Stimulated activated naive CD8-positive, alpha-beta T cell treated with anti-CD3 and anti-CD28 coated beads, Interleukin-15, Interleukin-2, amounts not matched to agents 100 ng/mL and 50 ng/mL, for 24 hours (primary cell): ENCODE results near the gene EFNA5.

Source experiments
- H3K27ac Mint-ChIP-seq: one replicate; pipeline ENCODE4 v1.8.0; 2021; ENCODE audit warnings: mild to moderate bottlenecking, mixed read lengths
- H3K27me3 Mint-ChIP-seq: one replicate; pipeline ENCODE4 v1.8.0; 2021; ENCODE audit warnings: mixed read lengths
- H3K36me3 Mint-ChIP-seq: one replicate; pipeline ENCODE4 v1.8.0; 2021; ENCODE audit warnings: low read depth, mixed read lengths
- H3K4me1 Mint-ChIP-seq: one replicate; pipeline ENCODE4 v1.8.0; 2021; ENCODE audit warnings: low read depth, mixed read lengths
- H3K4me3 Mint-ChIP-seq: one replicate; pipeline ENCODE4 v1.8.0; 2021; ENCODE audit warnings: mild to moderate bottlenecking, mixed read lengths
- H3K9me3 Mint-ChIP-seq: one replicate; pipeline ENCODE4 v1.8.0; 2021; ENCODE audit warnings: mixed read lengths

Gene EFNA5

DNA sequence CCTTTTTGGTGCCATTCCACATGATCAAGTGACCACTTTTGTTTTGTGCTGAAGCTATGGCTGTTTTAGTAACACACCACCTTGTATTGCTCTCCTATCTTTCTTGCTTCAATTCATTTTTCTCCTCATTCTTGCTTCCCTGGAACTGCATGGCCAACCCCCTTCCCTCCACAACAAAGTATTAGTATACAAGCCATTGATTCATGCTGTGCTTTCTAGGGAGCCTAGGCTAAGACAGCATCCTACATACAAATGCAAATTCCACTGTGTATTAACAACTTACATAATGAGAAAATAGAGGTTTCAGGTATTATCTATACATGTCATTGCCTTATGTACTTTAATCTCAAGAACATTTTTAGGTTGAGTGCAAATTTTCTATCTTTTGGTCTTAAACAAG, 141.1 kb downstream of the EFNA5 start:
- Mint-ChIP-seq H3K27me3 (peaks cover 4% of the 10 kb centered on the region), H3K4me3 (no peak overlapping the region), H3K9me3 (no peaks in the 10 kb centered on the region), H3K4me1 (no peaks in the 10 kb centered on the region), H3K27ac (no peak overlapping the region), H3K36me3 (no peaks in the 10 kb centered on the region)

- Mint-ChIP-seq H3K27ac (no peak overlapping the region), H3K36me3 (no peaks in the 10 kb centered on the region), H3K27me3 (peaks cover 8% of the 10 kb centered on the region), H3K4me3 (no peak overlapping the region), H3K9me3 (no peaks in the 10 kb centered on the region), H3K4me1 (no peaks in the 10 kb centered on the region)
Observed at GRCh38 chr5:107526270-107526937, 144.3 kb downstream of the EFNA5 start.

DNA sequence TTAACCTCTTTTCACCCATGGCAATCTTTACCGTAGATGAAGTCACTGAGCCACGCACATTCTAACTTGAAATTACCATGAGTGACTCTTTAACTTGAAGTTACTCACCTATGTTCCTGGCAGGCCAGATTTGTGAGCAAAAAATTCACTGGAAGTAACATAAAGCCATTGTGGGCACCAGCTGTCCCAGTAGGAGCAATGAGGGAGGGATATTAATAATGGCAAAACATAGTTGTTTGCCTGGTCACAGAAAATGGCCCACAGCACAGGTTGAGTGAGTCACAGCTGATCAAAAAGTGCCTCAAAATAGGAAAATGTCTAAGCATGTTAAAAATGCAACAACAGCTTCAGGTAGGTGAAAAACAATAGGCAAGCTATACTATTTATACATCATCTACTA, 146.6 kb downstream of the EFNA5 start:
- Mint-ChIP-seq H3K27me3 (peaks cover 4% of the 10 kb centered on the region), H3K4me1 (no peaks in the 10 kb centered on the region), H3K9me3 (no peaks in the 10 kb centered on the region), H3K36me3 (no peaks in the 10 kb centered on the region), H3K4me3 (no peak overlapping the region), H3K27ac (no peak overlapping the region)

DNA sequence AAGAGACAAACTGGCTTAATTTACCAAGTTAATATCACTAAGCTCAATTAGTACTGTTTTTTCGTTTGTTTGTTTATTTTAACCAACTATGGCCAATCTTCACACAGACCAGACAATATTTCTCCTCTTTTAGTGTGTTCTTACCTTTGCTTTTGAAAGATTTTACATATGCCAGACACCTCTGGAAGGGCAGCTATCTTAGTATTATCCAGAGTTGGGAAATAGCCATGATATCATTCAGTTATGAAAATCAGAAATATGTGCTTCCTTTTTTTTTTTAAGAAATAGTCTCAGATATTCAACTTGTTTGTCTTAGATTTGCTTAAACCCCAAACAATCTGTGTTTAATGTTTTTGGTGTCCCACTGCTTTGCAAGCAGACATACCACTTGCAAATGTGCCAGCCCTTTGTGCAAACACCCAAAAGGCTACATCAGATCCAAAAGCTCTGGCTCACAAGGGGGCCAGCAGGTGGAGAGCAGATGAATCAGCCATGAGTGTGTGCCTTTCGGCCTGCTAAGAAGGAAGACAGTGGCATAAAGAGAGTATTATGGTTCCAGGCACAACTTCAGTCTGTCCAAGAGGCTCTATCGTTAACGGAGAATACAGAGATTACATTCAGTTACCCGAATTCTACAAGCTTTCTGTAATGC, 147.6 kb downstream of the EFNA5 start:
- H3K4me1 Mint-ChIP-seq, result no peaks in the 10 kb centered on the region
- H3K36me3 Mint-ChIP-seq, result no peaks in the 10 kb centered on the region
- peaks cover 4% of the 10 kb centered on the region for H3K27me3 Mint-ChIP-seq
- H3K27ac Mint-ChIP-seq, result no peak overlapping the region
- H3K4me3 Mint-ChIP-seq, result no peak overlapping the region
- H3K9me3 Mint-ChIP-seq, result no peaks in the 10 kb centered on the region

DNA sequence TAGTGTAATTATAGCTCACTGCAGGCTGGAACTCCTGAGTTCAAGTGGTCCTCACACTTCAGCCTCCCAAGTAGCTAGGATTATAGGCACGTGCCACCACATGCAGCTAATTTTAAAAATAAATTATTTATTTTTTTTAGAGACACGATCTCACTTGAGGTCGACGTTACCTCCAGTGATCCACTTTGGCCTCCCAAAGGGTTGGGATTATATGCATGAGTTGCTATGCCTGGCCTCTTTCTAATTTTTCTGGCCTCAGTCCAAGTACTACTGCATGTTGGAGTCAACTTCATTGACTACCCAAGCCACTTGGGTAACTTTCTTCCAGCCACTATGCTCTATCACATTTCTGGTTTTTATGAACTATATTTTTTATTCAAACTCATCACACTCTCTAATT, 148.3 kb downstream of the EFNA5 start:
- no peaks in the 10 kb centered on the region for H3K4me1 Mint-ChIP-seq
- no peak overlapping the region for H3K27ac Mint-ChIP-seq
- no peaks in the 10 kb centered on the region for H3K36me3 Mint-ChIP-seq
- peaks cover 4% of the 10 kb centered on the region for H3K27me3 Mint-ChIP-seq
- no peaks in the 10 kb centered on the region for H3K9me3 Mint-ChIP-seq
- H3K4me3 Mint-ChIP-seq, result no peak overlapping the region

- Mint-ChIP-seq H3K27me3 (peaks cover 4% of the 10 kb centered on the region), H3K4me3 (no peak overlapping the region), H3K27ac (no peak overlapping the region), H3K4me1 (no peaks in the 10 kb centered on the region), H3K36me3 (no peaks in the 10 kb centered on the region), H3K9me3 (no peaks in the 10 kb centered on the region)
Observed at GRCh38 chr5:107519900-107520354, 150.8 kb downstream of the EFNA5 start.

GRCh38 chr5:107518616-107519015, 152.1 kb downstream of the EFNA5 start:
- Mint-ChIP-seq H3K27me3 (peaks cover 4% of the 10 kb centered on the region), H3K9me3 (no peaks in the 10 kb centered on the region), H3K4me3 (no peak overlapping the region), H3K36me3 (no peaks in the 10 kb centered on the region), H3K27ac (no peak overlapping the region), H3K4me1 (no peaks in the 10 kb centered on the region)

DNA sequence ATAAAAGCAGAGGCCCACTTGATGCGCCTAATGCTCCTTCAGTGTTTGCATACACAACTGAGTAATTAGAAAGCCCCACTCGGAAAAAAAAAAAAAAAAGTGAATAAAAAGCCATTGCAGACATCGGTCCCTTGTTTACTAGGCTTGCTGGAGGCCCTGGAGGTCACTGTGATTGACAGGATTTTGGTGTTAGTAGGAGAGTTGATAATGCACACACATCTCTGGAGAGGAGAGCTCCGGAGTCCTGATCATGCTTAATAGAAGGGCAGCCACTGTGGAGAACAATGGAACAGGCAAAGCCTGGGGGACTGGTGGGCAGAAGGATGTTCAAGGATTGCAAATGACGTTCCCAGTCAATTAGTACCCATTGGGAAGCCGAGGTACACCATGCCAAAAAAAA, 152.5 kb downstream of the EFNA5 start:
- H3K27me3 Mint-ChIP-seq, result peaks cover 4% of the 10 kb centered on the region
- no peaks in the 10 kb centered on the region for H3K36me3 Mint-ChIP-seq
- H3K4me1 Mint-ChIP-seq, result no peaks in the 10 kb centered on the region
- no peak overlapping the region for H3K27ac Mint-ChIP-seq
- H3K9me3 Mint-ChIP-seq, result no peaks in the 10 kb centered on the region
- H3K4me3 Mint-ChIP-seq, result no peak overlapping the region

GRCh38 chr5:107517185-107518033, 153.3 kb downstream of the EFNA5 start:
- no peaks in the 10 kb centered on the region for H3K4me1 Mint-ChIP-seq

DNA sequence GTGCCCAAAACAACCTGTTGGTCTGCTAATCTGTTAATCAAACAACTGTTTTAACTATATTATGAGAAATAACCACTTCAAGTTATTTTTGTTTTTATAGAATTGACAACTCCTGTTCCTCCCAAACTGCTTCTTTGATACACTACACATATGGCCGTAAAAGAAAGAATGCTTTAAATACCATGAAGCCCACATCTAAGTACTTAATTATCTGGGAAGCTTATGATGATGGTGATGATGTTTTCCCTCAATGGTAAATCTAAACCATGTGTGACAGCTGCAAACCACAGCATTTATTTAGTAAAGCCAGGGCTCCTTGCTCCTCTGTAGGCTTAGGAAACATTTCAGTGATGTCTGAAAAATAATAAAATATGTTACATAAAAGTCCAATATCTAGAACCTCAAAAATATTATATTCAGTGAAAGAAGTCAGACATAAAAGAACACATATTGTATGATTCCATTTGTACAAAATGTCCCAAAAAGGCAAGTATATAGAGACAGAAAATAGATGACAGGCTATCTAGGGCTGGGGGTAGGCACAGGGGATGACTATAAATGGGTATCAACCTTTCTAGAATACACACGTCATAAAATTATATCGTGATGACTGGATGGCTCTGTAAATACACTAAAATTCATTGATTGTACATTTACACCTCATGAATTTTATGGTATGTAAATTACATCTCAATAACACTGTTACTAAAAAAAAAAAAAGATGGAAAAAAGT, 154.1 kb downstream of the EFNA5 start:
- no peak overlapping the region for H3K4me3 Mint-ChIP-seq
- no peak overlapping the region for H3K27ac Mint-ChIP-seq
- H3K9me3 Mint-ChIP-seq, result no peaks in the 10 kb centered on the region
- no peaks in the 10 kb centered on the region for H3K4me1 Mint-ChIP-seq
- no peaks in the 10 kb centered on the region for H3K36me3 Mint-ChIP-seq
- no peaks in the 10 kb centered on the region for H3K27me3 Mint-ChIP-seq

More at GRCh38 chr5:107517185-107518033, 153.3 kb downstream of the EFNA5 start:
- Mint-ChIP-seq H3K4me3 (no peak overlapping the region), H3K9me3 (no peaks in the 10 kb centered on the region), H3K27ac (no peak overlapping the region), H3K36me3 (no peaks in the 10 kb centered on the region), H3K27me3 (no peaks in the 10 kb centered on the region)

GRCh38 chr5:107515521-107516080, 155.1 kb downstream of the EFNA5 start:
- H3K36me3 Mint-ChIP-seq, result no peaks in the 10 kb centered on the region
- no peak overlapping the region for H3K27ac Mint-ChIP-seq
- no peaks in the 10 kb centered on the region for H3K4me1 Mint-ChIP-seq
- H3K9me3 Mint-ChIP-seq, result no peaks in the 10 kb centered on the region
- no peaks in the 10 kb centered on the region for H3K27me3 Mint-ChIP-seq
- no peak overlapping the region for H3K4me3 Mint-ChIP-seq

DNA sequence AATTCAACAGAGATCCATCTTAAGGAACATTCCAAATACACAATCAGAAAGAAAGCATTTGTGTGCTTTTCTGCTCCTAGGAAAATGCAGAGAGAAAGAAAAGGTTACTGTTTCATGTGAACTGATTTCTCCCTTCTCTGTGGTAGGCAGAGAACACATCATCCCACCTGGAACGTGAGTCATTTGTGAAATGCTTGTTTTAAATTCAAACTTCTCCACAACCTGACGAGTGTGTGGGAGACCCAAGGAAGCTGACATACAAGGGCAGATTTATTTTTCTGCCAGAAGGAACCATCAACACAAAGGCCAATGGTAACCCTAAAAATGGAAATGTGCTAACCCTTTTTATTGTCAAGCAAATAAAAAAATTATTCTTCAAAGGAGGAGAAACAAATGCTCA, 156.4 kb downstream of the EFNA5 start:
- Mint-ChIP-seq H3K27me3 (no peaks in the 10 kb centered on the region), H3K27ac (no peak overlapping the region), H3K9me3 (no peaks in the 10 kb centered on the region), H3K4me3 (no peak overlapping the region), H3K36me3 (no peaks in the 10 kb centered on the region), H3K4me1 (no peaks in the 10 kb centered on the region)

DNA sequence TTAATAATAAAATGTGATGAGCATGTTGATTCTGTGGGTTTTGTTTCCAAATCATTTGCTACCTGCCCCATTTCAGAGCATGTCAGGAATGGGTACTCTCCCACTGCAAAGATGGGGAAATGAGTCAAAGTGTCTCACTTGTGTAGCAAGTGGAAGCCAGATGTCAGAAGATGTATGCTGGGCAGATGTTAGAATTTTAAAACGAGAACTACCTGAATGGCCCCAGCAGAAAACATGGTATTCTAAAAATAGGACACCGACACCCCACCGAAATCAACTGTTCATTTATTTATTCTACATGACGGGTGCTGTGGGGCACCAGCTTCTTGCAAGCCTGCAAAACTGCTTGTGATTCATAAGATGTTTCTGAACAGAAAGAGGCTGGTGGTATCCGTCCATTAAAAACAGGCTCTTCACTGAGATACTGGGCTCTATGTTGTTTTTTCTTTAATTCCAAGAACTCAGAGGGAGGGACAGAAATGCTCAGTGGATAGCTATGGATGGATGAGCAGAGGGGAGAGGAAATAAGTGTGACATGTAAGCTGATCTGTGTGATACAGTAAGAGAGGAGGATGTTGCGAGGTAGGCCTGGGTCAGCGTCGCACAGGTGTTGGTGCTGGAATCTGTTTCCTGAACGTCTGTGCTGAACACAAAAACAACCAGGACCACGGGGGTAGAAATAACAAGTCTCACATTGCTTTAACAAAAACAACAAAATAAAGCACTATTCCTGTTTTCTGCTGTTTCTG, 157.2 kb downstream of the EFNA5 start:
- Mint-ChIP-seq H3K27ac (no peak overlapping the region), H3K36me3 (no peaks in the 10 kb centered on the region), H3K4me1 (no peaks in the 10 kb centered on the region), H3K4me3 (no peak overlapping the region), H3K27me3 (no peaks in the 10 kb centered on the region), H3K9me3 (no peaks in the 10 kb centered on the region)

DNA sequence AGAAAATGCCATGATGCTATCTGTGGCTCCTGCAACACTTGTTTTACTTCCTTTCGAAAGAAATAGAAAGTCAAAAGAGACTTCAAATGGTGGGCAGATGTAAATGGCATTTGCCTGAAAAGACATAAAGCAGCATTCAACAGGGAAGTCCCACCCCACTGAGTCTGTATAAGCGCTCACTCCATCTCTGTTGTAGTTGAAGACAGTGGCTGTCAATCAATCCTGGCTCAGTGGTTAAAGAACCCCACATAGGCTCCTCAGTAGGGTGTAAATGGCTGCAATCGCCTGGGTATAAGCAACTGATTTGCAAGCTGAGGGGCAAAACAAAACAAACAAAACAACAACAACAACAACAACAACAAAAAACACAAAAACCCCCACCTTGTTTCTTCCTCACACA, 158.7 kb downstream of the EFNA5 start:
- Mint-ChIP-seq H3K27me3 (no peaks in the 10 kb centered on the region), H3K9me3 (no peaks in the 10 kb centered on the region), H3K27ac (no peak overlapping the region), H3K4me1 (no peaks in the 10 kb centered on the region), H3K4me3 (no peak overlapping the region), H3K36me3 (no peaks in the 10 kb centered on the region)
